Liver (tissue), 9 donors: ENCODE measurements around the gene LRP4. TPM values are rescaled to one million over a fixed set of nuclear protein-coding genes. Genes with fewer than 3 reads are reported as not detected.

Experiments used
- DNase-seq: peaks from one replicate; pipeline ENCODE4 v3.0.0-alpha.2; 2017; ENCODE audit warnings: low spot score
- H3K27ac ChIP-seq, 2 donors: one replicate each; pipeline ENCODE4 v1.7.0; 2013; ENCODE audit warnings: inconsistent platforms in 2 of 2, low read length in 2 of 2, control low read depth in 1 of 2, low read depth in 1 of 2, mild to moderate bottlenecking in 1 of 2
- H3K27me3 ChIP-seq, 4 donors: one replicate each; pipeline versions ENCODE4 v1.6.1 to v1.7.0; 2013; ENCODE audit warnings: low read length in 3 of 4, inconsistent platforms in 1 of 4, mild to moderate bottlenecking in 1 of 4, moderate library complexity in 1 of 4; ENCODE audit not compliant: control insufficient read depth in 4 of 4, insufficient read depth in 4 of 4
- H3K36me3 ChIP-seq, 4 donors: one replicate each; pipeline versions ENCODE4 v1.6.1 to v1.7.0; 2013; ENCODE audit warnings: low read length in 3 of 4, mild to moderate bottlenecking in 3 of 4, low read depth in 1 of 4, moderate library complexity in 1 of 4; ENCODE audit not compliant: control insufficient read depth in 4 of 4, insufficient read depth in 3 of 4
- H3K4me1 ChIP-seq, 4 donors: one replicate each; pipeline versions ENCODE4 v1.6.1 to v1.7.0; 2013; ENCODE audit warnings: low read length in 3 of 4, mild to moderate bottlenecking in 3 of 4, moderate library complexity in 1 of 4; ENCODE audit not compliant: control insufficient read depth in 4 of 4, insufficient read depth in 4 of 4
- H3K4me3 ChIP-seq, 3 donors: one replicate each; pipeline versions ENCODE4 v1.6.1 to v1.7.0; 2013; ENCODE audit warnings: low read length in 3 of 3, control low read depth in 1 of 3, low read depth in 1 of 3, mild to moderate bottlenecking in 1 of 3
- H3K9ac ChIP-seq, 2 donors: one replicate each; pipeline ENCODE4 v1.7.0; 2013; ENCODE audit warnings: low read length in 2 of 2, mild to moderate bottlenecking in 2 of 2, moderate library complexity in 2 of 2, control low read depth in 1 of 2, low read depth in 1 of 2
- H3K9me3 ChIP-seq, 4 donors: one replicate each; pipeline versions ENCODE4 v1.6.1 to v1.7.0; 2013; ENCODE audit warnings: low read length in 3 of 4; ENCODE audit not compliant: control insufficient read depth in 4 of 4
- EGR1 ChIP-seq, 2 donors: IDR thresholded peaks; 2 replicates each; pipeline ENCODE4 v1.6.1; 2016 to 2018; ENCODE audit warnings: antibody characterized with exemption in 2 of 2, low read depth in 2 of 2
- FOXA1 ChIP-seq: IDR thresholded peaks from 2 replicates; pipeline ENCODE4 v1.6.1; 2016; ENCODE audit warnings: antibody characterized with exemption
- FOXA2 ChIP-seq: IDR thresholded peaks from 2 replicates; pipeline ENCODE4 v1.6.1; 2016; ENCODE audit warnings: antibody characterized with exemption
- GABPA ChIP-seq, 2 donors: IDR thresholded peaks in 1 of 2; conservative IDR thresholded peaks in 1 of 2; 2 replicates each; pipeline ENCODE4 v1.6.1; 2016; ENCODE audit warnings: antibody characterized with exemption in 2 of 2, mild to moderate bottlenecking in 1 of 2, moderate library complexity in 1 of 2
- HNF4A ChIP-seq, 2 donors: conservative IDR thresholded peaks; 2 replicates each; pipeline ENCODE4 v1.6.1; 2016; ENCODE audit warnings: antibody characterized with exemption in 2 of 2, mild to moderate bottlenecking in 2 of 2
- HNF4G ChIP-seq: IDR thresholded peaks from 2 replicates; pipeline ENCODE4 v1.6.1; 2016; ENCODE audit warnings: antibody characterized with exemption
- JUND ChIP-seq, 2 donors: IDR thresholded peaks; 2 replicates each; pipeline ENCODE4 v1.6.1; 2016; ENCODE audit warnings: antibody characterized with exemption in 2 of 2
- NR2F2 ChIP-seq: IDR thresholded peaks from 2 replicates; pipeline ENCODE4 v1.6.1; 2016; ENCODE audit warnings: antibody characterized with exemption
- RAD21 ChIP-seq, 2 donors: IDR thresholded peaks; 2 replicates each; pipeline ENCODE4 v1.6.1; 2016; ENCODE audit warnings: antibody characterized with exemption in 2 of 2, mild to moderate bottlenecking in 2 of 2
- RXRA ChIP-seq, 2 donors: IDR thresholded peaks; 2 replicates each; pipeline ENCODE4 v1.6.1; 2017 to 2018; ENCODE audit warnings: antibody characterized with exemption in 2 of 2, mild to moderate bottlenecking in 1 of 2
- SP1 ChIP-seq: IDR thresholded peaks from 2 replicates; pipeline ENCODE4 v1.6.1; 2018; ENCODE audit warnings: antibody characterized with exemption, mild to moderate bottlenecking
- TAF1 ChIP-seq: conservative IDR thresholded peaks from 2 replicates; pipeline ENCODE4 v1.6.1; 2016; ENCODE audit warnings: antibody characterized with exemption, mild to moderate bottlenecking
- YY1 ChIP-seq: IDR thresholded peaks from 2 replicates; pipeline ENCODE4 v1.6.1; 2016; ENCODE audit warnings: antibody characterized with exemption, mild to moderate bottlenecking
- WGBS: extraction: QIAGEN DNeasy Blood & Tissue Kit; methylation state at CpG from one replicate; pipeline ENCODE4 v1.1.7; 2013; 5-methylcytosine and 5-hydroxymethylcytosine counted together
- polyA plus RNA-seq, 2 donors: library from polyadenylated mRNA; stranded (reverse) in 1 of 2; unstranded in 1 of 2; fragments of 200-250 nt in 1 of 2; fragments of >200 nt in 1 of 2; fragmentation: Nextera tagmentation in 1 of 2; extraction: Ambion mirVana in 1 of 2; gene quantifications; one replicate each; pipeline versions ENCODE4 v1.2.1 to v1.2.3, GENCODE V29; 2013 to 2015
- total RNA-seq, 2 donors: library from RNA; depleted of rRNA; stranded (reverse); fragments of >200 nt; gene quantifications; one replicate each; pipeline ENCODE4 v1.2.3, GENCODE V29; 2014
- TF ChIP-seq, protein P1 (sequence below): IDR thresholded peaks from 2 replicates; pipeline ENCODE4 v1.6.1; 2016; ENCODE audit warnings: antibody characterized with exemption
- TF ChIP-seq, protein P2 (sequence below): IDR thresholded peaks from 2 replicates; pipeline ENCODE4 v1.6.1; 2016; ENCODE audit warnings: antibody characterized with exemption, mild to moderate bottlenecking
- TF ChIP-seq, protein P3 (sequence below): fragments of 150-350 bp; IDR thresholded peaks from 2 replicates; pipeline ENCODE4 v1.5.1; 2017; ENCODE audit warnings: improper control_type of control experiment, low read depth, low read length; ENCODE audit not compliant: missing input control
- TF ChIP-seq, protein P4 (sequence below): IDR thresholded peaks from 2 replicates; pipeline ENCODE4 v1.6.1; 2016; ENCODE audit warnings: antibody characterized with exemption
- TF ChIP-seq, protein P5 (sequence below): IDR thresholded peaks from 2 replicates; pipeline ENCODE4 v1.6.1; 2016; ENCODE audit warnings: antibody characterized with exemption
- donor health status: healthy.
- donor health status: healthy.
- donor health status: healthy.
- donor health status: healthy.
- donor health status: healthy.

The LRP4 gene
- total and polyA plus RNA-seq, 4 donors: 0.50 to 3.1 (median 0.90) TPM

DNA sequence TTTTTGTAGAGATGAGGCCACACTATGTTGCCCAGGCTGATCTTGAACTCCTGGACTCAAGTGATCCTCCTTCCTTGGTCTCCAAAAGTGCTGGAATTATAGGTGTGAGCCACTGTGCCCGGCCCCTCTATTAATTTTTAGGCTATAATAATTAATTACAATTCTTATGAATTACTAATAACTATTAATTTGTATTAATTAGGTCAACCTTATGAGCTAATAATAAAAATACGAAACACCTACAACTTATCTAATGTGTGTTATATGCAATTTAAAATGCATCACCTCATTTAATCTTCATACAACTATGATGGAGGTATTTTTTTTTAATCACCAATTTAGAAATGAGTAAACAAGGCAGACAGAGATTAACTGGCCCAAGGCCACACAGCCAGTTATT, 26.2 kb downstream of the LRP4 start:
- H3K4me1 ChIP-seq: peaks cover 0 to 7% (median 5%) of the 10 kb centered on the region in 4 donors
- H3K36me3 ChIP-seq: no peaks in the 10 kb centered on the region
- WGBS: 91% methylated on average over 2 of the region's 2 CpGs
- DNase-seq: no peak
- TF ChIP-seq, protein P1, sequence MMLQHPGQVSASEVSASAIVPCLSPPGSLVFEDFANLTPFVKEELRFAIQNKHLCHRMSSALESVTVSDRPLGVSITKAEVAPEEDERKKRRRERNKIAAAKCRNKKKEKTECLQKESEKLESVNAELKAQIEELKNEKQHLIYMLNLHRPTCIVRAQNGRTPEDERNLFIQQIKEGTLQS: no peak
- TF ChIP-seq FOXA2 (no peak), EGR1 (IDR thresholded peaks at IDR 0.05; ENCODE audit: low read depth in 2 of 2) (no peak), RAD21 (IDR thresholded peaks at IDR 0.05) (no peak), HNF4A (conservative IDR thresholded peaks at IDR 0.05) (no peak), JUND (IDR thresholded peaks at IDR 0.05) (no peak), NR2F2 (no peak), TAF1 (no peak), YY1 (no peak), FOXA1 (no peak), RXRA (IDR thresholded peaks at IDR 0.05) (no peak), SP1 (no peak), GABPA (IDR thresholded peaks at IDR 0.05 in 1 of 2, conservative IDR thresholded peaks at IDR 0.05 in 1 of 2) (no peak), HNF4G (no peak)
- TF ChIP-seq, protein P2, sequence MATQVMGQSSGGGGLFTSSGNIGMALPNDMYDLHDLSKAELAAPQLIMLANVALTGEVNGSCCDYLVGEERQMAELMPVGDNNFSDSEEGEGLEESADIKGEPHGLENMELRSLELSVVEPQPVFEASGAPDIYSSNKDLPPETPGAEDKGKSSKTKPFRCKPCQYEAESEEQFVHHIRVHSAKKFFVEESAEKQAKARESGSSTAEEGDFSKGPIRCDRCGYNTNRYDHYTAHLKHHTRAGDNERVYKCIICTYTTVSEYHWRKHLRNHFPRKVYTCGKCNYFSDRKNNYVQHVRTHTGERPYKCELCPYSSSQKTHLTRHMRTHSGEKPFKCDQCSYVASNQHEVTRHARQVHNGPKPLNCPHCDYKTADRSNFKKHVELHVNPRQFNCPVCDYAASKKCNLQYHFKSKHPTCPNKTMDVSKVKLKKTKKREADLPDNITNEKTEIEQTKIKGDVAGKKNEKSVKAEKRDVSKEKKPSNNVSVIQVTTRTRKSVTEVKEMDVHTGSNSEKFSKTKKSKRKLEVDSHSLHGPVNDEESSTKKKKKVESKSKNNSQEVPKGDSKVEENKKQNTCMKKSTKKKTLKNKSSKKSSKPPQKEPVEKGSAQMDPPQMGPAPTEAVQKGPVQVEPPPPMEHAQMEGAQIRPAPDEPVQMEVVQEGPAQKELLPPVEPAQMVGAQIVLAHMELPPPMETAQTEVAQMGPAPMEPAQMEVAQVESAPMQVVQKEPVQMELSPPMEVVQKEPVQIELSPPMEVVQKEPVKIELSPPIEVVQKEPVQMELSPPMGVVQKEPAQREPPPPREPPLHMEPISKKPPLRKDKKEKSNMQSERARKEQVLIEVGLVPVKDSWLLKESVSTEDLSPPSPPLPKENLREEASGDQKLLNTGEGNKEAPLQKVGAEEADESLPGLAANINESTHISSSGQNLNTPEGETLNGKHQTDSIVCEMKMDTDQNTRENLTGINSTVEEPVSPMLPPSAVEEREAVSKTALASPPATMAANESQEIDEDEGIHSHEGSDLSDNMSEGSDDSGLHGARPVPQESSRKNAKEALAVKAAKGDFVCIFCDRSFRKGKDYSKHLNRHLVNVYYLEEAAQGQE: no peak
- TF ChIP-seq, protein P3, sequence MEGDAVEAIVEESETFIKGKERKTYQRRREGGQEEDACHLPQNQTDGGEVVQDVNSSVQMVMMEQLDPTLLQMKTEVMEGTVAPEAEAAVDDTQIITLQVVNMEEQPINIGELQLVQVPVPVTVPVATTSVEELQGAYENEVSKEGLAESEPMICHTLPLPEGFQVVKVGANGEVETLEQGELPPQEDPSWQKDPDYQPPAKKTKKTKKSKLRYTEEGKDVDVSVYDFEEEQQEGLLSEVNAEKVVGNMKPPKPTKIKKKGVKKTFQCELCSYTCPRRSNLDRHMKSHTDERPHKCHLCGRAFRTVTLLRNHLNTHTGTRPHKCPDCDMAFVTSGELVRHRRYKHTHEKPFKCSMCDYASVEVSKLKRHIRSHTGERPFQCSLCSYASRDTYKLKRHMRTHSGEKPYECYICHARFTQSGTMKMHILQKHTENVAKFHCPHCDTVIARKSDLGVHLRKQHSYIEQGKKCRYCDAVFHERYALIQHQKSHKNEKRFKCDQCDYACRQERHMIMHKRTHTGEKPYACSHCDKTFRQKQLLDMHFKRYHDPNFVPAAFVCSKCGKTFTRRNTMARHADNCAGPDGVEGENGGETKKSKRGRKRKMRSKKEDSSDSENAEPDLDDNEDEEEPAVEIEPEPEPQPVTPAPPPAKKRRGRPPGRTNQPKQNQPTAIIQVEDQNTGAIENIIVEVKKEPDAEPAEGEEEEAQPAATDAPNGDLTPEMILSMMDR: no peak
- TF ChIP-seq, protein P4, sequence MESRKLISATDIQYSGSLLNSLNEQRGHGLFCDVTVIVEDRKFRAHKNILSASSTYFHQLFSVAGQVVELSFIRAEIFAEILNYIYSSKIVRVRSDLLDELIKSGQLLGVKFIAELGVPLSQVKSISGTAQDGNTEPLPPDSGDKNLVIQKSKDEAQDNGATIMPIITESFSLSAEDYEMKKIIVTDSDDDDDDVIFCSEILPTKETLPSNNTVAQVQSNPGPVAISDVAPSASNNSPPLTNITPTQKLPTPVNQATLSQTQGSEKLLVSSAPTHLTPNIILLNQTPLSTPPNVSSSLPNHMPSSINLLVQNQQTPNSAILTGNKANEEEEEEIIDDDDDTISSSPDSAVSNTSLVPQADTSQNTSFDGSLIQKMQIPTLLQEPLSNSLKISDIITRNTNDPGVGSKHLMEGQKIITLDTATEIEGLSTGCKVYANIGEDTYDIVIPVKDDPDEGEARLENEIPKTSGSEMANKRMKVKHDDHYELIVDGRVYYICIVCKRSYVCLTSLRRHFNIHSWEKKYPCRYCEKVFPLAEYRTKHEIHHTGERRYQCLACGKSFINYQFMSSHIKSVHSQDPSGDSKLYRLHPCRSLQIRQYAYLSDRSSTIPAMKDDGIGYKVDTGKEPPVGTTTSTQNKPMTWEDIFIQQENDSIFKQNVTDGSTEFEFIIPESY: no peak
- TF ChIP-seq, protein P5, sequence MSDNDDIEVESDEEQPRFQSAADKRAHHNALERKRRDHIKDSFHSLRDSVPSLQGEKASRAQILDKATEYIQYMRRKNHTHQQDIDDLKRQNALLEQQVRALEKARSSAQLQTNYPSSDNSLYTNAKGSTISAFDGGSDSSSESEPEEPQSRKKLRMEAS: no peak
- no peaks in the 10 kb centered on the region for H3K9me3 ChIP-seq
- no peak overlapping the region for H3K4me3 ChIP-seq
- H3K27ac ChIP-seq: no peak overlapping the region
- no peak overlapping the region for H3K9ac ChIP-seq
- no peaks in the 10 kb centered on the region for H3K27me3 ChIP-seq
